ENCODE data around the gene APMAP. TPM values are rescaled to one million over a fixed set of nuclear protein-coding genes. Genes with fewer than 3 reads are reported as not detected.

Gene APMAP
- total RNA-seq, result 10 to 100 TPM; 46.3 to 51.5 (median 47.3) TPM
- long read RNA-seq, donor 1, transcript APMAP-201 (9 exons, 2,430 nt), result major isoform, 63 of 75 reads
- long read RNA-seq, donor 1, partial matches to known transcripts, result 6 of 75 reads
- long read RNA-seq, donor 1, other reads (novel, unspliced or antisense), result 5 of 75 reads
- long read RNA-seq, donor 2, transcript APMAP-201 (9 exons, 2,430 nt), result major isoform, 50 of 63 reads
- long read RNA-seq, donor 2, partial matches to known transcripts, result 7 of 63 reads
- long read RNA-seq, donor 2, other reads (novel, unspliced or antisense), result 5 of 63 reads

GRCh38 chr20:24992487-24993205 is at the start of gene APMAP:
Gene APMAP (minus strand): TSS chr20:24992751. CDS start chr20:24992688, 63 bp downstream.
- DNase-seq, result peak; percentile 97 to 99 (median 98)
- intact Hi-C loops (cut with DNase I, micrococcal nuclease), result loop anchor here in 1 of 2 donors (10.0 kb wide), 2 partner anchors 182 to 402 kb away; partner anchors contain the start of gene ABHD12
- ATAC-seq, result peak; percentile 98
- H3K4me1 ChIP-seq (ENCODE audit: low read depth), result peaks cover 15% of the 10 kb centered on the region
- H3K36me3 ChIP-seq (ENCODE audit: low read depth), result no peaks in the 10 kb centered on the region
- H3K4me3 ChIP-seq, result peak within 1 kb of the TSS; percentile 71
- no peak for TF ChIP-seq CTCF (IDR thresholded peaks at IDR 0.05)
- no peaks in the 10 kb centered on the region for H3K9me3 ChIP-seq

GRCh38 chr20:25041813-25042530 is 49.4 kb upstream of the APMAP start:
- Histone ChIP-seq H3K4me1 (ENCODE audit: low read depth) (peaks cover 44% of the 10 kb centered on the region), H3K36me3 (ENCODE audit: low read depth) (no peaks in the 10 kb centered on the region), H3K9me3 (no peaks in the 10 kb centered on the region), H3K4me3 (no peak overlapping the region)
- TF ChIP-seq CTCF (IDR thresholded peaks at IDR 0.05), result no peak
- intact Hi-C loops (cut with DNase I, micrococcal nuclease), result no loop called here
- DNase-seq, result no peak
- no peak for ATAC-seq

GRCh38 chr20:25040438-25040831 is 47.9 kb upstream of the APMAP start:
- H3K4me3 ChIP-seq, result no peak overlapping the region
- DNase-seq (peak in 1 of 3 donors; percentile 50), ATAC-seq (peak; percentile 3)
- H3K4me1 ChIP-seq (ENCODE audit: low read depth), result peaks cover 59% of the 10 kb centered on the region
- intact Hi-C loops (cut with DNase I, micrococcal nuclease), result no loop called here
- TF ChIP-seq CTCF (IDR thresholded peaks at IDR 0.05), result no peak
- H3K9me3 ChIP-seq, result no peaks in the 10 kb centered on the region
- no peaks in the 10 kb centered on the region for H3K36me3 ChIP-seq (ENCODE audit: low read depth)

GRCh38 chr20:25039697-25040437 is 47.3 kb upstream of the APMAP start:
- H3K9me3 ChIP-seq, result no peaks in the 10 kb centered on the region
- no peak for TF ChIP-seq CTCF (IDR thresholded peaks at IDR 0.05)
- ATAC-seq (peak; percentile 74), DNase-seq (peak; percentile 80 to 88 (median 82))
- intact Hi-C loops (cut with DNase I, micrococcal nuclease), result no loop called here
- peaks cover 59% of the 10 kb centered on the region for H3K4me1 ChIP-seq (ENCODE audit: low read depth)
- no peaks in the 10 kb centered on the region for H3K36me3 ChIP-seq (ENCODE audit: low read depth)
- no peak overlapping the region for H3K4me3 ChIP-seq

GRCh38 chr20:25038591-25039015 is 46.1 kb upstream of the APMAP start:
- Histone ChIP-seq H3K36me3 (ENCODE audit: low read depth) (no peaks in the 10 kb centered on the region), H3K9me3 (no peaks in the 10 kb centered on the region), H3K4me1 (ENCODE audit: low read depth) (peaks cover 59% of the 10 kb centered on the region), H3K4me3 (no peak overlapping the region)
- peak in 1 of 3 donors; percentile 56 for DNase-seq
- intact Hi-C loops (cut with DNase I, micrococcal nuclease), result no loop called here
- no peak for ATAC-seq
- TF ChIP-seq CTCF (IDR thresholded peaks at IDR 0.05), result no peak

Data from mucosa of descending colon (tissue), 3 donors.